HTR-8/SVneo (cell line): ENCODE data around the gene CYTIP.
"Not testable (repeated sequence)": the region's sequence is repeated elsewhere in the genome, so short reads cannot be mapped to it uniquely, and the experiment has no call there.

ENCODE experiments used
- DNase-seq: peaks from one replicate; pipeline ENCODE4 v3.0.0; 2011; ENCODE audit warnings: low spot score, mixed read lengths; ENCODE audit not compliant: insufficient read length
- FAIRE-seq: peaks from 2 replicates; lab custom pipeline; 2011; peaks lifted over from hg19 to GRCh38; lab: Jason Lieb, UNC

CYTIP gene

GRCh38 chr2:157386747-157387146 is 57.1 kb downstream of the CYTIP start:
- no peak for FAIRE-seq
- DNase-seq = no peak

GRCh38 chr2:157386247-157386646 is 57.6 kb downstream of the CYTIP start:
- FAIRE-seq (no peak), DNase-seq (no peak)

GRCh38 chr2:157377861-157378260 is 66.0 kb downstream of the CYTIP start:
- DNase-seq (no peak), FAIRE-seq (no peak)

- no peak for DNase-seq
- no peak for FAIRE-seq
Observed at GRCh38 chr2:157376041-157376440, 67.8 kb downstream of the CYTIP start.

- FAIRE-seq = no peak
Observed at GRCh38 chr2:157375384-157375783, 68.5 kb downstream of the CYTIP start.

GRCh38 chr2:157368508-157368907 is 75.4 kb downstream of the CYTIP start:
- not testable (repeated sequence) for FAIRE-seq, DNase-seq

More at GRCh38 chr2:157375384-157375783, 68.5 kb downstream of the CYTIP start:
- no peak for DNase-seq

GRCh38 chr2:157367704-157368103 is 76.2 kb downstream of the CYTIP start:
- FAIRE-seq = no peak

More at GRCh38 chr2:157367704-157368103, 76.2 kb downstream of the CYTIP start:
- no peak for DNase-seq
